Left ventricle myocardium inferior (tissue), 1 donor: Measurements from ENCODE around the gene CHD9. TPM values are rescaled to one million over a fixed set of nuclear protein-coding genes. Genes with fewer than 3 reads are reported as not detected.

ENCODE experiments used
- DNase-seq: peaks from one replicate; pipeline ENCODE4 v3.0.0-alpha.2; 2020
- H3K27ac ChIP-seq: fragments of 200-600 bp; replicated peaks from 2 replicates; pipeline ENCODE4 v1.8.0; 2021
- H3K27me3 ChIP-seq: fragments of 200-600 bp; 2 replicates; pipeline ENCODE4 v1.8.0; 2021; ENCODE audit warnings: low read depth
- H3K36me3 ChIP-seq: fragments of 200-600 bp; 2 replicates; pipeline ENCODE4 v1.8.0; 2021
- H3K4me1 ChIP-seq: fragments of 200-600 bp; 2 replicates; pipeline ENCODE4 v1.8.0; 2021
- H3K4me3 ChIP-seq: fragments of 200-600 bp; 2 replicates; pipeline ENCODE4 v1.8.0; 2021; ENCODE audit warnings: mild to moderate bottlenecking, moderate library complexity
- H3K9me3 ChIP-seq: fragments of 200-600 bp; replicated peaks from 2 replicates; pipeline ENCODE4 v1.8.0; 2021
- intact Hi-C: fragments of 100-400 bp; cut with micrococcal nuclease; formaldehyde crosslinking; loops from one replicate; pipeline ENCODE4 v1.11.0; 2022
- total RNA-seq: library from RNA; stranded (reverse); fragmentation: NEBNext Ultra II Directional; extraction: Animal tissue kit (Norgen Biotek cat#: 25700); gene quantifications from one replicate; pipeline ENCODE4 v1.2.1, GENCODE V29; 2021
- TF ChIP-seq, protein P1 (sequence below): fragments of 200-600 bp; IDR thresholded peaks from 2 replicates; pipeline ENCODE4 v1.8.0; 2021; ENCODE audit warnings: antibody characterized with exemption, mild to moderate bottlenecking, borderline replicate concordance
- donor health status: DM: no; HTN: yes; CAD: no; lungs with severe emphysema.

Gene CHD9
- total RNA-seq, 1 donor from 2014 or later, result 38.9 TPM

DNA sequence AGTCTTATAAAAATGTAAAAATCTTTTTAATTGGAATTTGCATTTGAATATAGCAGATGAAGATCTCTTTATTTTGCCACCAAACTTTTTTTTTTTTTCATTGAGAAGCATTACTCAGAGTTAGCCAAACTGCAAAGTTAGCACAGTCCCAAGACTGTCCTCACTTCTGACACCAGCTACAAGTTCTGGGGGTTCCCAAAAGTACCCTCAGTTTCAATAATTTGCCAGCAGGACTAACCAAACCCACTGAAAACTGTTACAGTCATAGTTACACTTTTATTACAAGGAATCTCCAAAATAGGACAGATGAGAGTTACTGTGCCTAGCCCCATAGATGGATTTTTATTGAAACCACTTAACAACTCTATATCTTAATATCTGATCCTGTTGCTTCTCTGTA, 144.1 kb downstream of the CHD9 start:
- no peaks in the 10 kb centered on the region for H3K36me3 ChIP-seq
- DNase-seq, result no peak
- TF ChIP-seq, protein P1, sequence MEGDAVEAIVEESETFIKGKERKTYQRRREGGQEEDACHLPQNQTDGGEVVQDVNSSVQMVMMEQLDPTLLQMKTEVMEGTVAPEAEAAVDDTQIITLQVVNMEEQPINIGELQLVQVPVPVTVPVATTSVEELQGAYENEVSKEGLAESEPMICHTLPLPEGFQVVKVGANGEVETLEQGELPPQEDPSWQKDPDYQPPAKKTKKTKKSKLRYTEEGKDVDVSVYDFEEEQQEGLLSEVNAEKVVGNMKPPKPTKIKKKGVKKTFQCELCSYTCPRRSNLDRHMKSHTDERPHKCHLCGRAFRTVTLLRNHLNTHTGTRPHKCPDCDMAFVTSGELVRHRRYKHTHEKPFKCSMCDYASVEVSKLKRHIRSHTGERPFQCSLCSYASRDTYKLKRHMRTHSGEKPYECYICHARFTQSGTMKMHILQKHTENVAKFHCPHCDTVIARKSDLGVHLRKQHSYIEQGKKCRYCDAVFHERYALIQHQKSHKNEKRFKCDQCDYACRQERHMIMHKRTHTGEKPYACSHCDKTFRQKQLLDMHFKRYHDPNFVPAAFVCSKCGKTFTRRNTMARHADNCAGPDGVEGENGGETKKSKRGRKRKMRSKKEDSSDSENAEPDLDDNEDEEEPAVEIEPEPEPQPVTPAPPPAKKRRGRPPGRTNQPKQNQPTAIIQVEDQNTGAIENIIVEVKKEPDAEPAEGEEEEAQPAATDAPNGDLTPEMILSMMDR, result no peak
- H3K4me3 ChIP-seq, result no peak overlapping the region
- H3K4me1 ChIP-seq, result peaks cover 16% of the 10 kb centered on the region
- no peaks in the 10 kb centered on the region for H3K27me3 ChIP-seq
- H3K9me3 ChIP-seq, result no peaks in the 10 kb centered on the region
- intact Hi-C loops, result no loop called here
- H3K27ac ChIP-seq, result no peak overlapping the region

- no peaks in the 10 kb centered on the region for H3K9me3 ChIP-seq
- H3K27ac ChIP-seq, result no peak overlapping the region
- no peaks in the 10 kb centered on the region for H3K27me3 ChIP-seq
- peaks cover 21% of the 10 kb centered on the region for H3K4me1 ChIP-seq
- no peak for DNase-seq
- H3K4me3 ChIP-seq, result no peak overlapping the region
- H3K36me3 ChIP-seq, result no peaks in the 10 kb centered on the region
- intact Hi-C loops, result no loop called here
- TF ChIP-seq, protein P1, result no peak
Observed at GRCh38 chr16:53201900-53202299, 147.1 kb downstream of the CHD9 start.

- H3K4me1 ChIP-seq, result peaks cover 26% of the 10 kb centered on the region
- H3K36me3 ChIP-seq, result no peaks in the 10 kb centered on the region
- intact Hi-C loops, result no loop called here
- H3K27ac ChIP-seq, result no peak overlapping the region
- no peaks in the 10 kb centered on the region for H3K9me3 ChIP-seq
- TF ChIP-seq, protein P1, result no peak
- DNase-seq, result no peak
- H3K27me3 ChIP-seq, result no peaks in the 10 kb centered on the region
- no peak overlapping the region for H3K4me3 ChIP-seq
Observed at GRCh38 chr16:53202398-53202797, 147.6 kb downstream of the CHD9 start.

DNA sequence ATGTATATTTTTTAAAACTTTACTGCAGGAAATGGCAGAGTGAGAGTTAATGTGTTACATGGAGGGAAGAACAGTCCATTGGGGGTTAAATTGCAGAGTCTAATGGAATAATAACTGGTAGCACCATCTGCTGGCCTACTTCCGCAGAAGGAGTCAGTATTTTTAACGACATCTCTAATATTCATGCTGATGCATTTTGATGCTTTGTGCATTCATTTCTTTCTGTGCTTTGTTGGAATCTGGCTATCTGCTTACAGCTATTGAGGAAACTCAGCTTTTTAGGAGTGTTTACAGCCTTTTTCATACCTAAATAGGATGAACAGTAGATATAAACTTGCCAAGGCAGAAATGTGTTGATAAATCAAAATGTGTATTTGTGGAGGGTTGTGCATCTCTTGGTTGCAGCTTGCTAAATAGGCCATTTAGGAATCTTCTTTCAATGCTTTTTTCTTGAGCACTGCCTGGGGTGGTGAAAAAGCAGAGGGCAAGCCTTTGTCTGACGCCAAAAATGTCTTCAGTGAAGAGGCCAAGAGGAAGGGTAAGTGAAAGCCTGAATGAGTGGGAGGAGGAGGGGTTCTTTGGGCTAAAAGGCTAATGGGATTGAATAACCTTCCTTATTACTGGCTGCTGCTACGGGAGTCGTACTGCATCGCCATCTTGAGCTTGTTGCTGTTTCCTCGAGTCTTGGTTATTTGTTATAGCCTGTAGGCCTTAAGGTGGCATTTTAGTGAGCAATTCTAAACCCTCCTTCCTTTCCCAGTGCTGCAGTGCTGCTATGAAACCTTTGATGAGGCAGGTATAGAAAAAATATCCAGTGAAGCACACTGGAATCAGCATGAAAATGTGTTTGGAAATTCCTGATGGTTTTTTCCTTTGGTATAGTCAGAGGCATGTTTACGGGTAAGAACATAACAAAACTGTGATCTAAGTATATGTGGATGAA, 153.3 kb downstream of the CHD9 start:
- no peaks in the 10 kb centered on the region for H3K36me3 ChIP-seq
- peak overlapping the region; percentile 91 for H3K27ac ChIP-seq
- no peaks in the 10 kb centered on the region for H3K9me3 ChIP-seq
- peak overlapping the region; percentile 66 for H3K4me3 ChIP-seq
- peaks cover 61% of the 10 kb centered on the region for H3K4me1 ChIP-seq
- H3K27me3 ChIP-seq, result no peaks in the 10 kb centered on the region
- no peak for DNase-seq
- TF ChIP-seq, protein P1, result peak; percentile 69
- intact Hi-C loops, result loop anchor here (5.0 kb wide), 1 partner anchor 156 kb away; the partner anchor contains the start of genes CHD9 and CHD9NB

DNA sequence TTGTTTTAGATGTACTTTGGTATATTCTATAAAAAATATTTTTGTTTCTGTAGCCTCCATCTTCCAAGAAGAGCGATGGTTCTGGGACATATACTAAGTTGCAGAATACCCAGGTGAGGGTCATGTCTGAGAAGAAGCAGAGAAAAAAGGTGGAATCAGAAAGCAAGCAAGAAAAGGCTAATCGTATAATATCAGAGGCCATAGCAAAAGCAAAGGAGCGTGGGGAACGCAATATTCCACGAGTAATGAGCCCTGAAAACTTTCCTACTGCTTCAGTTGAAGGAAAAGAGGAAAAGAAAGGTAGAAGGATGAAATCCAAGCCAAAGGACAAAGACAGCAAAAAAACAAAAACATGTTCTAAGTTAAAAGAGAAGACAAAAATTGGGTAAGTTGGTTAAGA, 154.6 kb downstream of the CHD9 start:
- intact Hi-C loops, result loop anchor here (5.0 kb wide), 1 partner anchor 157 kb away; the partner anchor contains the start of genes CHD9 and CHD9NB
- Histone ChIP-seq H3K4me1 (peaks cover 75% of the 10 kb centered on the region), H3K4me3 (peak overlapping the region; percentile 66), H3K27ac (peak overlapping the region; percentile 91), H3K9me3 (no peaks in the 10 kb centered on the region), H3K27me3 (no peaks in the 10 kb centered on the region), H3K36me3 (no peaks in the 10 kb centered on the region)
- TF ChIP-seq, protein P1, result no peak
- DNase-seq, result no peak
